K562 (cell line): Measurements from ENCODE around the gene ZRANB3. TPM values are rescaled to one million over a fixed set of nuclear protein-coding genes. Genes with fewer than 3 reads are reported as not detected.

Source experiments
- ATAC-seq: fragments of 200-7000 bp; cut with Tn5 transposase; 3 replicates; pipeline ENCODE4 v1.9.1; 2020; ENCODE audit warnings: moderate library complexity
- BruUV-seq: library from RNA; stranded (reverse); fragments of 400-500 nt; replicated peaks from 2 replicates; lab custom pipeline; 2021; lab: Mats Ljungman, UMichigan
- CTCF ChIA-PET: fragments of 300-600 bp; formaldehyde crosslinking; extraction: SDS; loops from one replicate; lab custom pipeline; 2021; ENCODE audit warnings: low intra/inter-chr PET ratio; lab: Yijun Ruan, JAX
- POLR2A ChIA-PET: fragments of 300-600, 350-650 bp; sonication (Branson Sonifier 250); formaldehyde crosslinking; extraction: SDS; loops from one replicate; lab custom pipeline; 2021; ENCODE audit warnings: antibody characterized with exemption, inconsistent platforms; lab: Yijun Ruan, JAX
- DNase-seq, 4 experiments: peaks; one replicate each; pipeline versions ENCODE4 v3.0.0 to v3.0.0-alpha.2; 2011 to 2018; ENCODE audit warnings: low spot score in 3 of 4, mixed read lengths in 3 of 4; ENCODE audit errors: extremely low read depth in 1 of 4
- FAIRE-seq: peaks from 2 replicates; lab custom pipeline; 2011; peaks lifted over from hg19 to GRCh38; lab: Jason Lieb, UNC
- H2AFZ ChIP-seq: 2 replicates; pipeline ENCODE4 v1.6.0; 2011; ENCODE audit warnings: low read depth, low read length, control low read depth, inconsistent platforms
- H3K27ac ChIP-seq: fragments of 200-600 bp; 3 replicates; pipeline ENCODE4 v1.8.0; 2011; ENCODE audit warnings: low read depth, mild to moderate bottlenecking, control low read depth, inconsistent platforms, low read length, moderate library complexity, mixed read lengths; ENCODE audit errors: extremely low read depth
- H3K27me3 ChIP-seq, 2 experiments: fragments of 300-600 bp in 1 of 2; 2 replicates in 1 of 2; 3 replicates in 1 of 2; pipeline versions ENCODE4 v1.6.0 to v1.8.0; 2011; ENCODE audit warnings: inconsistent platforms in 2 of 2, low read length in 2 of 2, mild to moderate bottlenecking in 1 of 2, mixed read lengths in 1 of 2, moderate library complexity in 1 of 2; ENCODE audit not compliant: control insufficient read depth in 2 of 2, insufficient read depth in 2 of 2
- H3K36me3 ChIP-seq: fragments of 300-600 bp; 3 replicates; pipeline ENCODE4 v1.8.0; 2011; ENCODE audit warnings: mild to moderate bottlenecking, low read length, inconsistent platforms; ENCODE audit not compliant: control insufficient read depth, insufficient read depth
- H3K4me1 ChIP-seq, 2 experiments: fragments of 200-600 bp in 1 of 2; replicated peaks in 1 of 2; 2 replicates in 1 of 2; 3 replicates in 1 of 2; pipeline versions ENCODE4 v1.5.1 to v1.8.0; 2011; ENCODE audit warnings: inconsistent platforms in 2 of 2, low read length in 2 of 2, mild to moderate bottlenecking in 1 of 2, mixed read lengths in 1 of 2, moderate library complexity in 1 of 2; ENCODE audit not compliant: control insufficient read depth in 2 of 2, insufficient read depth in 2 of 2
- H3K4me2 ChIP-seq: 2 replicates; pipeline ENCODE4 v1.6.1; 2011; ENCODE audit warnings: low read length, control low read depth, inconsistent platforms, mixed read lengths; ENCODE audit not compliant: insufficient read depth
- H3K4me3 ChIP-seq: fragments of 200-600 bp; sonication (generic), shearing (Covaris generic); 2 replicates; pipeline ENCODE4 v1.5.1; 2016; ENCODE audit warnings: control low read depth, inconsistent platforms
- H3K79me2 ChIP-seq: fragments of 200-600 bp; 3 replicates; pipeline ENCODE4 v1.8.0; 2011; ENCODE audit warnings: low read length, inconsistent platforms; ENCODE audit not compliant: control insufficient read depth, insufficient read depth
- H3K9ac ChIP-seq, 2 experiments: 2 replicates each; pipeline versions ENCODE4 v1.6.0 to v1.6.1; 2011; ENCODE audit warnings: low read depth in 2 of 2, low read length in 2 of 2, control low read depth in 1 of 2, inconsistent platforms in 1 of 2, mild to moderate bottlenecking in 1 of 2, mixed read lengths in 1 of 2; ENCODE audit not compliant: insufficient read depth in 1 of 2
- H3K9me1 ChIP-seq: one replicate; pipeline ENCODE4 v1.6.0; 2011; ENCODE audit warnings: inconsistent platforms, mild to moderate bottlenecking, low read length, moderate library complexity; ENCODE audit not compliant: control insufficient read depth, insufficient read depth
- H3K9me3 ChIP-seq: replicated peaks from 2 replicates; pipeline ENCODE4 v1.5.1; 2011; ENCODE audit warnings: low read depth, low read length, inconsistent platforms; ENCODE audit not compliant: control insufficient read depth, insufficient read depth
- H4K20me1 ChIP-seq: replicated peaks from 2 replicates; pipeline ENCODE4 v1.6.1; 2011; ENCODE audit warnings: low read length, inconsistent platforms, mixed read lengths; ENCODE audit not compliant: control insufficient read depth, insufficient read depth
- CREBBP ChIP-seq: IDR thresholded peaks from one replicate; pipeline ENCODE4 v1.6.1; 2012; ENCODE audit warnings: low read depth, mild to moderate bottlenecking, control low read depth, inconsistent platforms, low read length
- FOXM1 ChIP-seq, 2 experiments: fragments of 450-650 bp in 1 of 2; sonication (generic) in 1 of 2; formaldehyde crosslinking in 1 of 2; IDR thresholded peaks; 2 replicates each; pipeline versions ENCODE4 v1.6.1 to v1.9.0; 2017 to 2022; ENCODE audit warnings: low read depth in 2 of 2, mild to moderate bottlenecking in 2 of 2, missing genetic modification reagents in 1 of 2, moderate library complexity in 1 of 2
- NONO ChIP-seq, 2 experiments: fragments of 200-400 bp in 1 of 2; fragments of 450-650 bp in 1 of 2; formaldehyde crosslinking in 1 of 2; IDR thresholded peaks; 2 replicates each; pipeline ENCODE4 v1.6.1; 2017; ENCODE audit warnings: low read depth in 2 of 2, mild to moderate bottlenecking in 2 of 2, moderate library complexity in 2 of 2, low read length in 1 of 2
- PPARD ChIP-seq: fragments of 250-450 bp; sonication (Bioruptor Pico); IDR thresholded peaks from 2 replicates; pipeline ENCODE4 v1.8.0; 2022; ENCODE audit warnings: inconsistent platforms, mild to moderate bottlenecking, moderate library complexity
- RFX5 ChIP-seq: IDR thresholded peaks from 2 replicates; pipeline ENCODE4 v1.6.1; 2011; ENCODE audit warnings: low read depth, mild to moderate bottlenecking, improper control_type of control experiment, low read length
- SMAD4 ChIP-seq: fragments of 250-450 bp; sonication (Bioruptor Pico); conservative IDR thresholded peaks from 2 replicates; pipeline ENCODE4 v1.8.0; 2021; ENCODE audit warnings: inconsistent platforms, mild to moderate bottlenecking, moderate library complexity
- TRIM28 ChIP-seq: fragments of 450-650 bp; IDR thresholded peaks from 2 replicates; pipeline ENCODE4 v1.6.1; 2017
- ZBTB17 ChIP-seq: fragments of 450-650 bp; formaldehyde crosslinking; IDR thresholded peaks from 2 replicates; pipeline ENCODE4 v1.4.0; 2020; ENCODE audit warnings: mild to moderate bottlenecking
- ZNF217 ChIP-seq: sonication (generic); formaldehyde crosslinking; IDR thresholded peaks from 2 replicates; pipeline ENCODE4 v1.8.0; 2022; ENCODE audit warnings: mild to moderate bottlenecking, missing genetic modification reagents
- whole genome bisulfite sequencing: fragments of 100-300 bp; shearing (Covaris generic); methylation state at CpG from one replicate; pipeline ENCODE4 v1.1.6; 2016; ENCODE audit warnings: low coverage, mixed read lengths; ENCODE audit not compliant: insufficient coverage; ENCODE audit errors: missing lambda C conversion rate; 5-methylcytosine and 5-hydroxymethylcytosine counted together
- in situ Hi-C: fragments of 300-500 bp; cut with MboI; formaldehyde crosslinking; loops from 4 replicates; pipeline ENCODE4 v1.15.0; 2018; ENCODE audit warnings: inconsistent platforms, mixed read lengths
- intact Hi-C: fragments of 100-400 bp; cut with micrococcal nuclease; formaldehyde crosslinking; loops from 2 replicates; pipeline ENCODE4 v1.14.2; 2022
- polyA plus RNA-seq, 8 experiments: library from polyadenylated mRNA; depleted of rRNA in 4 of 8; stranded (reverse) in 5 of 8; unstranded in 3 of 8; fragments of >200 nt; fragmentation: Nextera tagmentation in 2 of 8; fragmentation: Illumina TruSeq in 1 of 8; extraction: Ambion mirVana in 2 of 8; extraction: Trizol in 1 of 8; gene quantifications; 2 replicates each; pipeline versions ENCODE4 v1.2.1 to v1.2.3, GENCODE V29; 2011 to 2014; ENCODE audit warnings: inconsistent platforms in 1 of 8, missing spikeins in 1 of 8
- total RNA-seq, 7 experiments: library from RNA; depleted of rRNA in 6 of 7; stranded (reverse); fragments of >200 nt in 6 of 7; fragmentation: Illumina TruSeq in 2 of 7; extraction: Trizol in 2 of 7; gene quantifications; 2 replicates each; pipeline versions ENCODE4 v1.2.1 to v1.2.3, GENCODE V29; 2011 to 2021; ENCODE audit warnings: low replicate concordance in 1 of 7
- TF ChIP-seq, protein P1 (sequence below): IDR thresholded peaks from 2 replicates; pipeline ENCODE4 v1.6.1; 2012; ENCODE audit warnings: low read depth, low read length, improper control_type of control experiment, borderline replicate concordance
- TF ChIP-seq, protein P2 (sequence below): fragments of 450-650 bp; IDR thresholded peaks from 2 replicates; pipeline ENCODE4 v1.6.1; 2017; ENCODE audit warnings: antibody characterized with exemption
- TF ChIP-seq, protein P3 (sequence below): IDR thresholded peaks from 3 replicates; pipeline ENCODE4 v1.6.1; 2011; ENCODE audit warnings: borderline replicate concordance, mild to moderate bottlenecking, moderate library complexity; ENCODE audit not compliant: insufficient read length; ENCODE audit errors: extremely low read depth
- TF ChIP-seq, protein P4 (sequence below), 3 experiments: fragments of 200-800 bp in 1 of 3; sonication (Bioruptor generic) in 1 of 3; sonication (generic) in 1 of 3; formaldehyde crosslinking in 1 of 3; IDR thresholded peaks; 2 replicates each; pipeline versions ENCODE4 v1.6.1 to v1.8.0; 2016 to 2022; ENCODE audit warnings: mild to moderate bottlenecking in 2 of 3, missing compliant biosample characterization in 2 of 3, missing genetic modification characterization in 2 of 3, missing genetic modification reagents in 1 of 3

The ZRANB3 gene
- total and polyA plus RNA-seq, 9 of the 15 experiments (the other 6 are each of a cell fraction or from before 2014, with no cell fraction given) = 8.6 to 21.3 (median 14.7) TPM

DNA sequence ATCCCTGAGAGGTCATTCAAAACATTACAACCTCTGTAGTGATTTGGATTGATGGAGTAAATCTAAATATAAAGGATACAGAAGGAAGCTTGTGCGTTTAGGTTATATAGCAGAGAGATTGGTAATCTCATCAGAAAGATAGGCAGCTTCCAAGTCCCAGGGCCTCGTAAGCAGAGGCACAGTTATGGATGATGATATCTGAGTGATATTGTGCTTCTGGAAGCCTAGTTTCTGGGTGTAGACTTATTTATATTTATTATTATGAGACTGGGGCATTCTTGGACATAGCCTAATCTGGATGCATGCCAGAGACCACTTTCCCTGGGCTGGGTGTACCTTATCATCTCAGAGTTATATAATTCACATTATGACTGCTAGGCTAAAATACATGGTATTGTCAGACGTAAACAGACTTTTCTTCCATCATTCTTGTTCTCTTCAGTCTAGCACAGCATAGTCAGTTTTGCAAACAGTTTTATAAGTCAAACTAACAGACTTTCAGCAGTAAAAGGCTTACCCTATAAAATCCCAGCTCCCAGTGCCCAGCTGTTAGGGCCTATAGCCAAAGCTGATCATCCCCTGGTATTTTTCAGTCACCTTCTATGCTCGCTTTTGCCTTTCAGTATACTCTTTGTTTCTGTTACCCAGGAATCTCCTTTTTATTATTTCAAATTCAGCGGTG lies 431.1 kb downstream of the ZRANB3 start:
- Histone ChIP-seq H4K20me1 (no peaks in the 10 kb centered on the region), H3K27ac (no peak overlapping the region), H3K36me3 (peaks cover 24% of the 10 kb centered on the region), H3K9me1 (no peaks in the 10 kb centered on the region), H3K9ac (no peak overlapping the region), H3K4me3 (no peak overlapping the region), H2AFZ (no peak overlapping the region), H3K79me2 (no peaks in the 10 kb centered on the region; the same call in 2 of the 3 replicates), H3K27me3 (no peaks in the 10 kb centered on the region), H3K4me1 (no peaks in the 10 kb centered on the region), H3K4me2 (no peak overlapping the region), H3K9me3 (no peaks in the 10 kb centered on the region)
- ChIA-PET CTCF (no interaction called here), POLR2A (no interaction called here)
- in situ Hi-C loops = no loop called here
- no peak for DNase-seq
- WGBS = 78% methylated on average over 5 of the region's 5 CpGs
- no TSS peak for BruUV-seq
- intact Hi-C loops = no loop called here
- peak; percentile 6 for FAIRE-seq
- ATAC-seq = no peak
- TF ChIP-seq SMAD4 (CRISPR knock-in tag) (no peak), CREBBP (no peak), NONO (IDR thresholded peaks at IDR 0.05; ENCODE audit: low read depth in 2 of 2, low read length in 1 of 2) (no peak), ZBTB17 (CRISPR knock-in tag) (no peak), TRIM28 (no peak), PPARD (CRISPR knock-in tag) (no peak), RFX5 (no peak), FOXM1 (IDR thresholded peaks at IDR 0.05; ENCODE audit: low read depth) (no peak), FOXM1 (CRISPR knock-in tag; IDR thresholded peaks at IDR 0.05; ENCODE audit: low read depth) (no peak), ZNF217 (CRISPR knock-in tag) (no peak)
- TF ChIP-seq, protein P1, sequence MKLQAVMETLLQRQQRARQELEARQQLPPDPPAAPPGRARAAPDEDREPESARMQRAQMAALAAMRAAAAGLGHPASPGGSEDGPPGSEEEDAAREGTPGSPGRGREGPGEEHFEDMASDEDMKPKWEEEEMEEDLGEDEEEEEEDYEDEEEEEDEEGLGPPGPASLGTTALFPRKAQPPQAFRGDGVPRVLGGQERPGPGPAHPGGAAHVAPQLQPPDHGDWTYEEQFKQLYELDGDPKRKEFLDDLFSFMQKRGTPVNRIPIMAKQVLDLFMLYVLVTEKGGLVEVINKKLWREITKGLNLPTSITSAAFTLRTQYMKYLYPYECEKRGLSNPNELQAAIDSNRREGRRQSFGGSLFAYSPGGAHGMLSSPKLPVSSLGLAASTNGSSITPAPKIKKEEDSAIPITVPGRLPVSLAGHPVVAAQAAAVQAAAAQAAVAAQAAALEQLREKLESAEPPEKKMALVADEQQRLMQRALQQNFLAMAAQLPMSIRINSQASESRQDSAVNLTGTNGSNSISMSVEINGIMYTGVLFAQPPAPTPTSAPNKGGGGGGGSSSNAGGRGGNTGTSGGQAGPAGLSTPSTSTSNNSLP = no peak
- TF ChIP-seq, protein P2, sequence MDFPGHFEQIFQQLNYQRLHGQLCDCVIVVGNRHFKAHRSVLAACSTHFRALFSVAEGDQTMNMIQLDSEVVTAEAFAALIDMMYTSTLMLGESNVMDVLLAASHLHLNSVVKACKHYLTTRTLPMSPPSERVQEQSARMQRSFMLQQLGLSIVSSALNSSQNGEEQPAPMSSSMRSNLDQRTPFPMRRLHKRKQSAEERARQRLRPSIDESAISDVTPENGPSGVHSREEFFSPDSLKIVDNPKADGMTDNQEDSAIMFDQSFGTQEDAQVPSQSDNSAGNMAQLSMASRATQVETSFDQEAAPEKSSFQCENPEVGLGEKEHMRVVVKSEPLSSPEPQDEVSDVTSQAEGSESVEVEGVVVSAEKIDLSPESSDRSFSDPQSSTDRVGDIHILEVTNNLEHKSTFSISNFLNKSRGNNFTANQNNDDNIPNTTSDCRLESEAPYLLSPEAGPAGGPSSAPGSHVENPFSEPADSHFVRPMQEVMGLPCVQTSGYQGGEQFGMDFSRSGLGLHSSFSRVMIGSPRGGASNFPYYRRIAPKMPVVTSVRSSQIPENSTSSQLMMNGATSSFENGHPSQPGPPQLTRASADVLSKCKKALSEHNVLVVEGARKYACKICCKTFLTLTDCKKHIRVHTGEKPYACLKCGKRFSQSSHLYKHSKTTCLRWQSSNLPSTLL = no peak
- TF ChIP-seq, protein P3, sequence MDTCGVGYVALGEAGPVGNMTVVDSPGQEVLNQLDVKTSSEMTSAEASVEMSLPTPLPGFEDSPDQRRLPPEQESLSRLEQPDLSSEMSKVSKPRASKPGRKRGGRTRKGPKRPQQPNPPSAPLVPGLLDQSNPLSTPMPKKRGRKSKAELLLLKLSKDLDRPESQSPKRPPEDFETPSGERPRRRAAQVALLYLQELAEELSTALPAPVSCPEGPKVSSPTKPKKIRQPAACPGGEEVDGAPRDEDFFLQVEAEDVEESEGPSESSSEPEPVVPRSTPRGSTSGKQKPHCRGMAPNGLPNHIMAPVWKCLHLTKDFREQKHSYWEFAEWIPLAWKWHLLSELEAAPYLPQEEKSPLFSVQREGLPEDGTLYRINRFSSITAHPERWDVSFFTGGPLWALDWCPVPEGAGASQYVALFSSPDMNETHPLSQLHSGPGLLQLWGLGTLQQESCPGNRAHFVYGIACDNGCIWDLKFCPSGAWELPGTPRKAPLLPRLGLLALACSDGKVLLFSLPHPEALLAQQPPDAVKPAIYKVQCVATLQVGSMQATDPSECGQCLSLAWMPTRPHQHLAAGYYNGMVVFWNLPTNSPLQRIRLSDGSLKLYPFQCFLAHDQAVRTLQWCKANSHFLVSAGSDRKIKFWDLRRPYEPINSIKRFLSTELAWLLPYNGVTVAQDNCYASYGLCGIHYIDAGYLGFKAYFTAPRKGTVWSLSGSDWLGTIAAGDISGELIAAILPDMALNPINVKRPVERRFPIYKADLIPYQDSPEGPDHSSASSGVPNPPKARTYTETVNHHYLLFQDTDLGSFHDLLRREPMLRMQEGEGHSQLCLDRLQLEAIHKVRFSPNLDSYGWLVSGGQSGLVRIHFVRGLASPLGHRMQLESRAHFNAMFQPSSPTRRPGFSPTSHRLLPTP = no peak
- TF ChIP-seq, protein P4, sequence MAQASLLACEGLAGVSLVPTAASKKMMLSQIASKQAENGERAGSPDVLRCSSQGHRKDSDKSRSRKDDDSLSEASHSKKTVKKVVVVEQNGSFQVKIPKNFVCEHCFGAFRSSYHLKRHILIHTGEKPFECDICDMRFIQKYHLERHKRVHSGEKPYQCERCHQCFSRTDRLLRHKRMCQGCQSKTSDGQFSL (CRISPR knock-in tag; IDR thresholded peaks at IDR 0.05) = no peak
- TF ChIP-seq, protein P4 (tag; IDR thresholded peaks at IDR 0.05) = no peak
